ENCODE results near the gene PLCL2.
A peak's percentile ranks its signal among the peaks of the same experiment; 100 is the strongest.

Gene PLCL2

GRCh38 chr3:16928386-16929132 is 43.8 kb downstream of the PLCL2 start:
- DNase-seq (ENCODE audit: low spot score): no peak
- Mint-ChIP-seq H3K9me3 (peaks cover 5% of the 10 kb centered on the region), H3K4me3 (no peak overlapping the region), H3K27me3 (ENCODE audit: low read depth) (no peaks in the 10 kb centered on the region), H3K4me1 (ENCODE audit: low read depth) (peaks cover 30% of the 10 kb centered on the region), H3K27ac (no peak overlapping the region), H3K36me3 (ENCODE audit: low read depth) (peaks cover 9% of the 10 kb centered on the region)

DNA sequence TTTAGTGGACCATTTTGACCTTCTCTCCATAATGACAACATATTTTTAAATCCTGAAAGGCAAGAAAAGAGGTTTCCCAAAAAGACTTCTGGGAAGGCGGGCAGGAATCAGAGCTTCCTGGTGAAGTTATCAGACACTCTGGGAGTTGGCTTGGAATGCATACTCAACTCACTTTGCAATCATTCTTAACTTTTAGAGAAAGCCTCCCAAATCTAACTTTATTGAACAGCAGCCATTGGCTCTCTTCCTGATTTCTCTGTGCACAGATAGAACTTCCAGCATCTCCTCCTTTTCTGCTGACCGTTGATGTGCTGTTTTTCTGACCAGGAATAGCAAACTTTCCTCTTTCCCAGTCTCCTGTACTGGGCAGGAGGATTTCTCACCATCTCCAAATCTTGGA is 44.6 kb downstream of the PLCL2 start:
- H3K36me3 Mint-ChIP-seq (ENCODE audit: low read depth): peaks cover 6% of the 10 kb centered on the region
- H3K4me1 Mint-ChIP-seq (ENCODE audit: low read depth): peaks cover 31% of the 10 kb centered on the region
- no peaks in the 10 kb centered on the region for H3K9me3 Mint-ChIP-seq
- H3K27ac Mint-ChIP-seq: no peak overlapping the region
- no peaks in the 10 kb centered on the region for H3K27me3 Mint-ChIP-seq (ENCODE audit: low read depth)
- H3K4me3 Mint-ChIP-seq: no peak overlapping the region
- no peak for DNase-seq (ENCODE audit: low spot score)

GRCh38 chr3:16932877-16933276 is 48.1 kb downstream of the PLCL2 start:
- no peaks in the 10 kb centered on the region for H3K9me3 Mint-ChIP-seq
- H3K4me1 Mint-ChIP-seq (ENCODE audit: low read depth): peaks cover 51% of the 10 kb centered on the region
- no peaks in the 10 kb centered on the region for H3K27me3 Mint-ChIP-seq (ENCODE audit: low read depth)
- no peak for DNase-seq (ENCODE audit: low spot score)
- peaks cover 14% of the 10 kb centered on the region for H3K36me3 Mint-ChIP-seq (ENCODE audit: low read depth)
- H3K27ac Mint-ChIP-seq: peak overlapping the region; percentile 52
- peak overlapping the region; percentile 57 for H3K4me3 Mint-ChIP-seq

GRCh38 chr3:16935781-16936180 is 51.0 kb downstream of the PLCL2 start:
- Mint-ChIP-seq H3K4me3 (no peak overlapping the region), H3K36me3 (ENCODE audit: low read depth) (peaks cover 12% of the 10 kb centered on the region), H3K27me3 (ENCODE audit: low read depth) (no peaks in the 10 kb centered on the region), H3K27ac (no peak overlapping the region), H3K4me1 (ENCODE audit: low read depth) (peaks cover 53% of the 10 kb centered on the region), H3K9me3 (no peaks in the 10 kb centered on the region)
- no peak for DNase-seq (ENCODE audit: low spot score)

DNA sequence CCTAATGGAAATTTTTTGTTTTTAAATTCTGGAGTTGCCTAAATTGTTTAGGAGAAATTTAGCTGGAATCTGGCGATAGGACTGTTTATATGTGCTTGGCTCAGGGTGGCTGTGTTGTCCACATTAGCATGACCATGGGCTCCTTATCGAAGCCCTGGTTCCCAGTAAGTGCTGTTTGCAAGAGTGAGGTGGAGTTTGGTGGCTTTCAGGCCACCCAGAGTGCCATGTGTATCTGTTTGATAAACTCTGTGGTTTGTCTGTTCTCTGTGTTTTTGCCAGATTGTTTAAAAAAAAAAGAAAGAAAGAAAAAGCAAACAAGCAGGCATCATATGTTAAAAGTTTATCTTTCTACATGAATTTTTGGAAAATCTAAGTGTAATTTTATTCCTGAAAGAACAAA is 51.5 kb downstream of the PLCL2 start:
- Mint-ChIP-seq H3K9me3 (no peaks in the 10 kb centered on the region), H3K36me3 (ENCODE audit: low read depth) (peaks cover 11% of the 10 kb centered on the region), H3K27me3 (ENCODE audit: low read depth) (no peaks in the 10 kb centered on the region), H3K4me1 (ENCODE audit: low read depth) (peaks cover 54% of the 10 kb centered on the region), H3K27ac (no peak overlapping the region), H3K4me3 (peak overlapping the region; percentile 55)
- no peak for DNase-seq (ENCODE audit: low spot score)

DNA sequence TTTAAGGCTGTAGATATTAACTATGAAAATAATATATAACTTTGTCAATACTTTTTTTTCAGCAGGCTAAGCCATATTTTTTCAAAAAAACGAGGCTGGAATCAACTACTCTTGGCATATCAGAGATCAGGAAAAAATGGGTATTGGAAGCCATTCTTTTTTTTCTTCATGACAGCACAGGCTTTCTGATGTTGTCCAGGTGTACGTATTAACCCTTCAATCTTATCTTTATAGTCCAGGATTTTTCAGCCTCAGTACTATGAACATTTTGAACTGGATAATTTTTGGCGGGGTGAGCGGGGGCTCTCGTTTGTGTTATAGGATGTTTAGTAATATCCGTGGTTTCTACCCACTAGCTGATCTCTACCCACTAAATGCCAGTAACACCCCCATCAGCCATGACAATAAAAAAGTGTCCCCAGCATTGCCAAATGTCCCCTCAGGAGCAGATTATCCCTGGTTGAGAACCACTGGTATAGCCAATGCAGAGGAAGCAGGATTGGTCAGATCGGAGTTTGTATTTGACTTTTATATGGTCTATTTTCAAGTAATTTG is 52.0 kb downstream of the PLCL2 start:
- H3K4me1 Mint-ChIP-seq (ENCODE audit: low read depth): peaks cover 55% of the 10 kb centered on the region
- DNase-seq (ENCODE audit: low spot score): no peak
- H3K9me3 Mint-ChIP-seq: no peaks in the 10 kb centered on the region
- peaks cover 11% of the 10 kb centered on the region for H3K36me3 Mint-ChIP-seq (ENCODE audit: low read depth)
- H3K4me3 Mint-ChIP-seq: no peak overlapping the region
- H3K27me3 Mint-ChIP-seq (ENCODE audit: low read depth): no peaks in the 10 kb centered on the region
- no peak overlapping the region for H3K27ac Mint-ChIP-seq

- H3K36me3 Mint-ChIP-seq (ENCODE audit: low read depth): peaks cover 11% of the 10 kb centered on the region
- no peaks in the 10 kb centered on the region for H3K27me3 Mint-ChIP-seq (ENCODE audit: low read depth)
- no peak overlapping the region for H3K4me3 Mint-ChIP-seq
- no peaks in the 10 kb centered on the region for H3K9me3 Mint-ChIP-seq
- no peak overlapping the region for H3K27ac Mint-ChIP-seq
- no peak for DNase-seq (ENCODE audit: low spot score)
- H3K4me1 Mint-ChIP-seq (ENCODE audit: low read depth): peaks cover 53% of the 10 kb centered on the region
Observed at GRCh38 chr3:16937326-16937845, 52.6 kb downstream of the PLCL2 start.

- Mint-ChIP-seq H3K9me3 (no peaks in the 10 kb centered on the region), H3K27ac (no peak overlapping the region), H3K4me1 (ENCODE audit: low read depth) (peaks cover 34% of the 10 kb centered on the region), H3K27me3 (ENCODE audit: low read depth) (no peaks in the 10 kb centered on the region), H3K36me3 (ENCODE audit: low read depth) (peaks cover 11% of the 10 kb centered on the region), H3K4me3 (no peak overlapping the region)
- no peak for DNase-seq (ENCODE audit: low spot score)
Observed at GRCh38 chr3:16940769-16941700, 56.3 kb downstream of the PLCL2 start.

DNA sequence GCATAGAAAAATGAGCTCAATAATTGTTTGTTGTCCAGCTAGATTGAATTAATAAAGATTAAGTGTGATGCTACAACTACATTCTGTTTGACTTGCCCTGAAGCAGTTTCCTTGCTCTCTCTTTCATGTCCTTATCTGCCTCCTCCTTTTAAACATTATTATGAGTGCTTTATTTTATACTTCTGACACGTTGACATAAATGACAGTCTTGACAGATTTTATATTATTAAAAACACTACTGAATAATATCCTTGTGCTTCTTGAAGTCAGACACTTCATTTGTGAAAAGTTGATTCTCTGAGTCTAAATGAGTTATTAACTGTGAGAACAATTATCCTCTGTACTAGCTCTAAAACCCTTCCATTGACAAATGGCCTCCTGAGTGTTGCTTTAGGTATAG is 58.2 kb downstream of the PLCL2 start:
- Mint-ChIP-seq H3K4me1 (ENCODE audit: low read depth) (peaks cover 25% of the 10 kb centered on the region), H3K36me3 (ENCODE audit: low read depth) (peaks cover 5% of the 10 kb centered on the region), H3K27me3 (ENCODE audit: low read depth) (no peaks in the 10 kb centered on the region), H3K27ac (no peak overlapping the region), H3K9me3 (no peaks in the 10 kb centered on the region), H3K4me3 (no peak overlapping the region)
- DNase-seq (ENCODE audit: low spot score): no peak

- DNase-seq (ENCODE audit: low spot score): no peak
- Mint-ChIP-seq H3K9me3 (no peaks in the 10 kb centered on the region), H3K4me1 (ENCODE audit: low read depth) (peaks cover 25% of the 10 kb centered on the region), H3K36me3 (ENCODE audit: low read depth) (peaks cover 8% of the 10 kb centered on the region), H3K27ac (no peak overlapping the region), H3K27me3 (ENCODE audit: low read depth) (no peaks in the 10 kb centered on the region), H3K4me3 (no peak overlapping the region)
Observed at GRCh38 chr3:16943857-16944256, 59.1 kb downstream of the PLCL2 start.

DNA sequence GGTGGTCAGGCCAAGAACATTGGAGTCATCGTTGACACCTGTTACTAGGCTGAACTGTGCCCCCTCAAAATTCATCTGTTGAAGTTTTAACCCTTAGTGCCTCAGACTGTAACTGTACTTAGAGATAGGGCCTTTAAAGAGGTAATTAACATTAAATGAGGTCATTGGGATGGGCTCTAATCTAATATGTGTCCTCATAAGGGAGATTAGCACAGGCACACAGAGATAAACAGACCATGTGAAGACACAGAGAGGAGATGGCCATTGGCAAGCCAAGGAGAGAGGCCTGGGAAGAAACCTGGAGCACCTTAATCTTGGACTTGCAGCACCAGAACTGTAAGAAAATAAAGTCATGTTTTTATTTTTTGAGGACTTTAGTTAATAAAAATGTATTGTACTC is 59.6 kb downstream of the PLCL2 start:
- no peak for DNase-seq (ENCODE audit: low spot score)
- Mint-ChIP-seq H3K27me3 (ENCODE audit: low read depth) (no peaks in the 10 kb centered on the region), H3K9me3 (no peaks in the 10 kb centered on the region), H3K27ac (no peak overlapping the region), H3K4me3 (no peak overlapping the region), H3K4me1 (ENCODE audit: low read depth) (peaks cover 24% of the 10 kb centered on the region), H3K36me3 (ENCODE audit: low read depth) (peaks cover 8% of the 10 kb centered on the region)

GRCh38 chr3:16945330-16945729 is 60.6 kb downstream of the PLCL2 start:
- H3K9me3 Mint-ChIP-seq: no peaks in the 10 kb centered on the region
- H3K27ac Mint-ChIP-seq: no peak overlapping the region
- H3K27me3 Mint-ChIP-seq (ENCODE audit: low read depth): no peaks in the 10 kb centered on the region
- H3K4me1 Mint-ChIP-seq (ENCODE audit: low read depth): peaks cover 22% of the 10 kb centered on the region
- H3K36me3 Mint-ChIP-seq (ENCODE audit: low read depth): peaks cover 8% of the 10 kb centered on the region
- no peak for DNase-seq (ENCODE audit: low spot score)
- H3K4me3 Mint-ChIP-seq: no peak overlapping the region

DNA sequence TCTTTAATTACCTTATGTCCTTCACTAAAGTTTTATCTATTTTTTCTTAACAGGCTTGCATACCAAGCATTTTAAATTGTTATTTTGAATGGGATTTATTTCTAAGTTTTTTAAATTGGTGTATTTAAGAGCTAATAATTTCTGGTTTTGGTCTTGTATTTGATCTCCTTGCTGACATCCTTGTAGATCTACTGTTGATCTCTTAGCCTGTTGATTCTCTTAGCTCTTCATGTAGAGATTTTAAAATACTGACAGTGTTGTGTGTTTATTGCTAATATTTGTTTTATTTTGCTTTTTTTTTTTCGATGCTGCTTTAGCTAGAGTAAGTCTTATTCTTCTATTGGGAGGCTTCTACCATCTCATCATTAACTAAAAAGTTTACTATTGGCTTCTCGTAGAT is 65.5 kb downstream of the PLCL2 start:
- Mint-ChIP-seq H3K27me3 (ENCODE audit: low read depth) (no peaks in the 10 kb centered on the region), H3K36me3 (ENCODE audit: low read depth) (peaks cover 6% of the 10 kb centered on the region), H3K4me1 (ENCODE audit: low read depth) (peaks cover 17% of the 10 kb centered on the region), H3K4me3 (no peak overlapping the region), H3K9me3 (no peaks in the 10 kb centered on the region), H3K27ac (no peak overlapping the region)
- DNase-seq (ENCODE audit: low spot score): no peak

DNA sequence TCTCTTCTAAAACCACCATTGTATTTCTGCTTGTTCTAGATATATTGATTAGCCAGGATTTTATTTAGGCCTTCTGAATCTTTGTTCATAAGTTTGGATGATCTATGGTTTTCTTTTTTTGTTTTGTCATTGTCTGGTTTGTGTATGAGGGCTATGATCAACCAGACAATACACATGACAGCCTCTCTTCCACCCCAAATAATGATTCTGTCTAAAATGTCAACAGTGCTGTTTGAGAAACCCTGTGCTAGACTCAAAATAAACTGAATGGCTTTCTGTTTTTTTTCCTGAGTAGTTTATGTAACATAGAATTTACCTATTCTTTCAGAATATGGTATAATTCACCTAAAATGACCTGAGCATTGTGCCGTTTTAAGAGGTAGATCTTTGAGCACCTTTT is 66.1 kb downstream of the PLCL2 start:
- peaks cover 6% of the 10 kb centered on the region for H3K36me3 Mint-ChIP-seq (ENCODE audit: low read depth)
- no peak overlapping the region for H3K4me3 Mint-ChIP-seq
- no peaks in the 10 kb centered on the region for H3K27me3 Mint-ChIP-seq (ENCODE audit: low read depth)
- no peaks in the 10 kb centered on the region for H3K9me3 Mint-ChIP-seq
- no peak for DNase-seq (ENCODE audit: low spot score)
- H3K27ac Mint-ChIP-seq: no peak overlapping the region
- peaks cover 16% of the 10 kb centered on the region for H3K4me1 Mint-ChIP-seq (ENCODE audit: low read depth)

Measured in T-helper 2 cell treated with Interferon-gamma antibody and Interleukin-4, amounts not matched to agents 5 μg/mL and 100 μg/mL, for 36 hours (primary cell).